ENCODE results near the gene ACYP2.

The ACYP2 gene

DNA sequence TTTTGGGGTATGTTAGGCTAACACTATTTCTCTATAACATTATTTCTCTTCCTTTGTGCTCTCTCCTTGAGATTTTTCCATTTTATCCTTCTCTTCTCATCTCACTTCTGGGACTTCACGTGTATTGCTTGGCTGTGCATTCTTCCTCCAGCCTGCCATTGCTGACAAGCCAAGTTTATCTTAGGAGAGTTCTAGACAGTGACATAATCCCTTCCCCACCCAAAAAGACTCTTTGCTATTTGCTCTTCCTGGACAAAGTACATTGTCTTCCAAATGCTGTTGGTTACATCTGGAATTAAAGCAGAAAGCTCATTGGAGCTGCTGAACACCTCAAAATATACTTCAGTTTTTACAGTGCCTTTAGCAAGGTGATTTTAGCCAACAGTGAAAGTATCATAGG lies 131.7 kb downstream of the ACYP2 start:
- TF ChIP-seq FOXK2 (IDR thresholded peaks at IDR 0.05) = no peak
- TF ChIP-seq, protein P1, sequence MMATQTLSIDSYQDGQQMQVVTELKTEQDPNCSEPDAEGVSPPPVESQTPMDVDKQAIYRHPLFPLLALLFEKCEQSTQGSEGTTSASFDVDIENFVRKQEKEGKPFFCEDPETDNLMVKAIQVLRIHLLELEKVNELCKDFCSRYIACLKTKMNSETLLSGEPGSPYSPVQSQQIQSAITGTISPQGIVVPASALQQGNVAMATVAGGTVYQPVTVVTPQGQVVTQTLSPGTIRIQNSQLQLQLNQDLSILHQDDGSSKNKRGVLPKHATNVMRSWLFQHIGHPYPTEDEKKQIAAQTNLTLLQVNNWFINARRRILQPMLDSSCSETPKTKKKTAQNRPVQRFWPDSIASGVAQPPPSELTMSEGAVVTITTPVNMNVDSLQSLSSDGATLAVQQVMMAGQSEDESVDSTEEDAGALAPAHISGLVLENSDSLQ (IDR thresholded peaks at IDR 0.05) = no peak
- CTCF ChIA-PET = no interaction called here
- no peak for DNase-seq (ENCODE audit: extremely low spot score)
- POLR2A ChIA-PET = no interaction called here

DNA sequence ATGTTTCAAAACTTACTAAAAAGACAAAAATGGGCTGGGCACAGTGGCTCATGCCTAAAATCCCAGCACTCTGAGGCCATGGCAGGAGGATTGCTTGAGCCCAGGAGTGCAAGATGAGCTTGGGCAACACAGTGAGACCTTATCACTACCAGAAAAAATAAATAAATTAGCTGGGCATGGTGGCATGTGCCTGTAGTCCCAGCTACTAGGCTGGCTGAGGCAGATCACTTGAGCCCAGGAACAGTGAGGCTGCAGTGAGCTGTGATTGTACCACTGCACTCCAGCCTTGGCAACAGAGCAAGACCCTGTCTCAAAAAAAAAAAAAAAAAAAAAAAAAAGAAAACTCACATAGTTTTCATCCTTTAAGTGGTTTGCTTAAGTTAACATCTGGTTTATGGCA lies 134.2 kb downstream of the ACYP2 start:
- TF ChIP-seq NFRKB (IDR thresholded peaks at IDR 0.05) = no peak
- no peak for TF ChIP-seq L3MBTL2 (conservative IDR thresholded peaks at IDR 0.05)
- TF ChIP-seq, protein P1 (IDR thresholded peaks at IDR 0.05) = no peak
- TF ChIP-seq SP1 (IDR thresholded peaks at IDR 0.05) = no peak
- no peak for TF ChIP-seq CTBP1 (IDR thresholded peaks at IDR 0.05; ENCODE audit: borderline replicate concordance)
- no peak for TF ChIP-seq BHLHE40 (IDR thresholded peaks at IDR 0.05; ENCODE audit: borderline replicate concordance)
- TF ChIP-seq FOXK2 (IDR thresholded peaks at IDR 0.05) = no peak
- TF ChIP-seq ZNF384 (IDR thresholded peaks at IDR 0.05) = no peak
- no peak for TF ChIP-seq ARNT (IDR thresholded peaks at IDR 0.05)
- TF ChIP-seq TARDBP (IDR thresholded peaks at IDR 0.05) = no peak
- no peak for TF ChIP-seq FOXM1 (IDR thresholded peaks at IDR 0.05; ENCODE audit: borderline replicate concordance)
- TF ChIP-seq SUZ12 (IDR thresholded peaks at IDR 0.05) = no peak
- DNase-seq (ENCODE audit: extremely low spot score) = no peak
- POLR2A ChIA-PET = no interaction called here
- CTCF ChIA-PET = no interaction called here

DNA sequence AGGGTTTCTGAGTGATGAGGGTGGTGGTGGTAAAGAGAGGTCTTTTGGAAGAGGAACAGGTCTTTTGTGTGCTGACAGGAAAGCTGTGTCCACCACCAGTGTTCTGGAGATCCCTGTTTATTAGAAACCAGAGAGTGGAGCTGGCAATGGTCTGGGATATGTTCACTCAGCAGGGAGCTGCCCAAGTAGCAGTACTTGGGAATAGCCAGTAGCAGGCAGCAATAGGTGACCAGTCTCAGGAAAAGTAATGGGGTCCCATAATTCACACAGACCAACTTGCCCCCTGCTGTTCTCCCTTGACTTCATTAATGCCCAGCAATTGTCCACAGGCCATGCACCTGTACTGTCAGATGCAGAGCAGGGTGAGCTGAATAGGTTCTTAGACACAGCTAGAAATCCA lies 138.8 kb downstream of the ACYP2 start:
- CTCF ChIA-PET = no interaction called here
- POLR2A ChIA-PET = no interaction called here

DNA sequence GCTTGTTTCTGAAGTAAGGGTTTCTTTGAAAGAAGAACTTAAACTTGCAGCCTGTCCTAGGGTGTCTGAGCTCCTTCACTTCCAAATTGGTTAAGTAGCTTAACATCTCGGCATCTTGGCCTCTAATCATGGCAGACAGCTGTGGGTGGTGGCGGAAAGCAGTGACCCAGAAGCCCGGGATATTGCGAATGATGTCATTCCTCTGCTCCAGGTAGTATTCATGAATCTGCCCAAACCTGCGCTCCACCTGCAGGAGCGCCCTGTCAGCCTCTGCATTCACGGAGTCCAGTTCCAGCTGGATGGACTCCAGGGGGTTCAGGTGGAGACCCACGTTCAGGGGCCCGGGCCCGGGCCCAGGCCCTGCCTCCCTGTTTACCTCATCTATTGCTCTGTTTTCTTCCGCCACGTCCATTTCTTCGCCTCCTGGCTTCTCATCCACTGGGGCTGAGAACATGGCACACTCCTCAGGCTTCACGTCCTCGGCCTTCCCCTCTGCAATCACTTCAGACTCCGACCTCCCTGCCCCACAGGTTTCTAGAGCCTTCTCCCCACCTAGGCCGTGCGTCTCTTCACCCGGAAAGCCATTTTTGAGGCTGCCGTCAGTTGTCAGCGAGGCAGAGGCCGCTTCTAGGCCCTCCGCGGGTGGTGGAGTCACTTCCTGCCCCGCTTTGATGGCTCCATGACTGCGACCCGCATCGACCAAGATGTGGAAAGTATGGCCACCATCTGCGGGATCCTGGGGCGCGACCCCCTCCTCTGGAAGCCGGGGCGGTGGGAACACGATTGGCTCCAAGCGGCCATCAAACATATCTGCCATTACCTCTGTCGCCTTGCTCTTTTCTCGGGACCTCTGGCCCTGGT lies 140.0 kb downstream of the ACYP2 start:
- DNase-seq (ENCODE audit: extremely low spot score) = no peak
- TF ChIP-seq, protein P1 (IDR thresholded peaks at IDR 0.05) = no peak
- TF ChIP-seq ARNT (IDR thresholded peaks at IDR 0.05) (no peak), TARDBP (IDR thresholded peaks at IDR 0.05) (no peak), FOXK2 (IDR thresholded peaks at IDR 0.05) (no peak), ZNF384 (IDR thresholded peaks at IDR 0.05) (no peak), SP1 (IDR thresholded peaks at IDR 0.05) (no peak)
- ChIA-PET POLR2A (no interaction called here), CTCF (no interaction called here)

More for the DNA sequence above, 138.8 kb downstream of the ACYP2 start:
- no peak for DNase-seq (ENCODE audit: extremely low spot score)
- TF ChIP-seq ELF4 (IDR thresholded peaks at IDR 0.05) = no peak
- TF ChIP-seq TARDBP (IDR thresholded peaks at IDR 0.05) = no peak
- no peak for TF ChIP-seq HDGF (IDR thresholded peaks at IDR 0.05; ENCODE audit: borderline replicate concordance)
- TF ChIP-seq SUZ12 (IDR thresholded peaks at IDR 0.05) = no peak
- no peak for TF ChIP-seq FOXM1 (IDR thresholded peaks at IDR 0.05; ENCODE audit: borderline replicate concordance)
- no peak for TF ChIP-seq BHLHE40 (IDR thresholded peaks at IDR 0.05; ENCODE audit: borderline replicate concordance)
- no peak for TF ChIP-seq LEF1 (IDR thresholded peaks at IDR 0.05; ENCODE audit: borderline replicate concordance)
- no peak for TF ChIP-seq FOXK2 (IDR thresholded peaks at IDR 0.05)

DNA sequence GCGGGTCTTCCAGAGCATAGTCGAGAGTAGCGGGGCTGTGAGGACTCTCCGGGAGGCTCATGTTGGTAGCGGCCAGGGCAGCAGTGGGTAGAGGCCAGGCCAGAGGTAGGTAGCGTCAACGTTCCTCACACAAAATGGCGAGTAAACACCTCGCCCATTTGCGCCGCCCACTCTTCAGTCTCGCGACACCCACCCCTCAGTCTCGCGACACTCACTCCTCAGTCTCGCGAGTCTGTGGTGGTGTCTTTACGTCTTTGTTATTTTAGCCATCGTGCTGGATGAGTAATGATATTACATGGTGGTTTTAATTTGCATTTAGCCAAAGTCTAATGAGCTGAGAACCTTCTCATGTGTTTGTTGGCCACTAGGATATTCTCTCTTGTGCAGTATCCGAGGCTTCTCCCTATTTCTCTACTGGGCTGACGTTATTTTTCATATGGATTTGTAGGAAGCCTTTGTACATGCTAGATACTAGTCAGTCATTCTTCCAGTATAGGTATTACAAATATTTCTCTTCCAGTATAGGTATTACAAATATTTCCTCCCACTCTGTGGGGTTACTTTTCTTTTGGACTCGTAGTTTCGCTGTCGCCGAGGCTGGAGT lies 140.8 kb downstream of the ACYP2 start, which contains the start of gene TSPYL6:
TSPYL6 (minus strand) TSS at position 139 of the 604 bp plus-strand sequence; CDS start at position 61, 78 bp downstream.
- TF ChIP-seq NFRKB (IDR thresholded peaks at IDR 0.05) = no peak
- TF ChIP-seq BHLHE40 (IDR thresholded peaks at IDR 0.05; ENCODE audit: borderline replicate concordance) = no peak
- TF ChIP-seq SP1 (IDR thresholded peaks at IDR 0.05) = no peak
- no peak for TF ChIP-seq FOXK2 (IDR thresholded peaks at IDR 0.05)
- no peak for TF ChIP-seq ARNT (IDR thresholded peaks at IDR 0.05)
- no peak for TF ChIP-seq LEF1 (IDR thresholded peaks at IDR 0.05; ENCODE audit: borderline replicate concordance)
- no peak for TF ChIP-seq HDGF (IDR thresholded peaks at IDR 0.05; ENCODE audit: borderline replicate concordance)
- no peak for TF ChIP-seq FOXA1 (IDR thresholded peaks at IDR 0.05)
- no peak for TF ChIP-seq FOXM1 (IDR thresholded peaks at IDR 0.05; ENCODE audit: borderline replicate concordance)
- TF ChIP-seq TARDBP (IDR thresholded peaks at IDR 0.05) = no peak
- ChIA-PET POLR2A (no interaction called here), CTCF (no interaction called here)
- no peak for DNase-seq (ENCODE audit: extremely low spot score)

DNA sequence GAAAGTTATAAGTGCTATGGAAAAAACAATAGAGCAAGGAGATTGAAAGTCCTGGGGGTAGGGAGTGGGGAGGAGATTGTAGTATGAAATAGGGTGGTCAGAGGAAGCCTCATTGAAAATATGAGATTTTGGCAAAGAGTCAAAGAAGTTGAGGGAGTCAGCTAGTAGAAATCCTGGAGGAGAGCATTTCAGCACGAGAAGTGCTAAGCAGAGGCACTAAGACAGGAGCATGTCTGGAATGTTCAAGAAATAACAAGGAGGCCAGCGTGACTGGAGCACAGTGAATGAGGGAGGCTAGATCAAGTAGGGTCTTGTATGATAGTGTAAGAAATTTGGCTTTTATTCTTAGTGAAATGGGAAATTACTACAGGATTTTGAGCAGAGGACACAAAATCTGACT lies 142.8 kb downstream of the ACYP2 start:
- CTCF ChIA-PET = no interaction called here
- DNase-seq (ENCODE audit: extremely low spot score) = no peak
- TF ChIP-seq, protein P1 (IDR thresholded peaks at IDR 0.05) = no peak
- TF ChIP-seq ZNF384 (IDR thresholded peaks at IDR 0.05) (no peak), SP1 (IDR thresholded peaks at IDR 0.05) (no peak), ELF4 (IDR thresholded peaks at IDR 0.05) (no peak), FOXM1 (IDR thresholded peaks at IDR 0.05; ENCODE audit: borderline replicate concordance) (no peak), CTBP1 (IDR thresholded peaks at IDR 0.05; ENCODE audit: borderline replicate concordance) (no peak), LEF1 (IDR thresholded peaks at IDR 0.05; ENCODE audit: borderline replicate concordance) (no peak), SUZ12 (IDR thresholded peaks at IDR 0.05) (no peak), TARDBP (IDR thresholded peaks at IDR 0.05) (no peak), HDGF (IDR thresholded peaks at IDR 0.05; ENCODE audit: borderline replicate concordance) (no peak), BHLHE40 (IDR thresholded peaks at IDR 0.05; ENCODE audit: borderline replicate concordance) (no peak), FOXK2 (IDR thresholded peaks at IDR 0.05) (no peak), FOXA1 (IDR thresholded peaks at IDR 0.05) (no peak), ARNT (IDR thresholded peaks at IDR 0.05) (no peak), L3MBTL2 (conservative IDR thresholded peaks at IDR 0.05) (no peak), NFRKB (IDR thresholded peaks at IDR 0.05) (no peak)
- POLR2A ChIA-PET = no interaction called here
